HepG2 (cell line): ENCODE data around the gene TWNK. TPM values are rescaled to one million over a fixed set of nuclear protein-coding genes. Genes with fewer than 3 reads are reported as not detected.

Source experiments
- ATF7-NPFF ChIP-seq: sonication (generic); formaldehyde crosslinking; IDR thresholded peaks from 2 replicates; pipeline ENCODE4 v1.8.1; 2023; ENCODE audit warnings: mild to moderate bottlenecking, low read depth, missing genetic modification reagents, moderate library complexity
- BRD4 ChIP-seq: sonication (generic); formaldehyde crosslinking; IDR thresholded peaks from 2 replicates; pipeline ENCODE4 v1.4.0; 2020; ENCODE audit warnings: missing genetic modification reagents
- DPF2 ChIP-seq: sonication (generic); formaldehyde crosslinking; IDR thresholded peaks from 2 replicates; pipeline ENCODE4 v1.4.0; 2020; ENCODE audit warnings: mild to moderate bottlenecking, low read depth, missing genetic modification reagents, borderline replicate concordance
- FOXK2 ChIP-seq: fragments of 450-650 bp; IDR thresholded peaks from 2 replicates; pipeline ENCODE4 v1.6.1; 2016
- HNF4A ChIP-seq: sonication (generic); formaldehyde crosslinking; IDR thresholded peaks from 2 replicates; pipeline ENCODE4 v1.4.0; 2020; ENCODE audit warnings: missing genetic modification reagents
- HOXA3 ChIP-seq: sonication (generic); formaldehyde crosslinking; IDR thresholded peaks from 2 replicates; pipeline ENCODE4 v1.5.0; 2020; ENCODE audit warnings: missing genetic modification reagents
- IRX3 ChIP-seq: sonication (generic); formaldehyde crosslinking; IDR thresholded peaks from 2 replicates; pipeline ENCODE4 v1.8.1; 2023; ENCODE audit warnings: mild to moderate bottlenecking, low read depth, missing genetic modification reagents, borderline replicate concordance
- MEIS1 ChIP-seq: sonication (generic); formaldehyde crosslinking; IDR thresholded peaks from 2 replicates; pipeline ENCODE4 v1.9.0; 2021; ENCODE audit warnings: mild to moderate bottlenecking, missing genetic modification reagents, moderate library complexity, borderline replicate concordance
- MYNN ChIP-seq: sonication (generic); formaldehyde crosslinking; IDR thresholded peaks from 2 replicates; pipeline ENCODE4 v1.4.0; 2020; ENCODE audit warnings: mild to moderate bottlenecking, low read depth, missing genetic modification reagents
- NFKB2 ChIP-seq: sonication (generic); formaldehyde crosslinking; IDR thresholded peaks from 2 replicates; pipeline ENCODE4 v1.4.0; 2020; ENCODE audit warnings: missing genetic modification reagents, borderline replicate concordance
- PATZ1 ChIP-seq: sonication (generic); formaldehyde crosslinking; IDR thresholded peaks from 2 replicates; pipeline ENCODE4 v1.4.0; 2020; ENCODE audit warnings: missing genetic modification reagents
- POLR2G ChIP-seq: fragments of 200-400 bp; formaldehyde crosslinking; IDR thresholded peaks from 2 replicates; pipeline ENCODE4 v1.6.1; 2018; ENCODE audit warnings: mild to moderate bottlenecking, low read depth, low read length, moderate library complexity
- TFAP4 ChIP-seq: sonication (generic); IDR thresholded peaks from 2 replicates; pipeline ENCODE4 v1.6.1; 2016; ENCODE audit warnings: low read depth, borderline replicate concordance
- TSC22D2 ChIP-seq: sonication (generic); formaldehyde crosslinking; IDR thresholded peaks from 2 replicates; pipeline ENCODE4 v1.5.1; 2020; ENCODE audit warnings: missing genetic modification reagents, mild to moderate bottlenecking, borderline replicate concordance
- ZNF263 ChIP-seq: sonication (generic); formaldehyde crosslinking; IDR thresholded peaks from 2 replicates; pipeline ENCODE4 v1.4.0; 2020; ENCODE audit warnings: missing genetic modification reagents
- ZNF576 ChIP-seq: sonication (generic); formaldehyde crosslinking; IDR thresholded peaks from 2 replicates; pipeline ENCODE4 v1.4.0; 2020; ENCODE audit warnings: mild to moderate bottlenecking, missing genetic modification reagents
- ZNF768 ChIP-seq: sonication (generic); formaldehyde crosslinking; IDR thresholded peaks from 2 replicates; pipeline ENCODE4 v1.4.0; 2020; ENCODE audit warnings: missing genetic modification reagents
- ZNF879 ChIP-seq: sonication (generic); formaldehyde crosslinking; IDR thresholded peaks from 2 replicates; pipeline ENCODE4 v1.8.1; 2023; ENCODE audit warnings: missing genetic modification reagents
- polyA plus RNA-seq, 8 experiments: library from polyadenylated mRNA; depleted of rRNA in 3 of 8; stranded (reverse) in 7 of 8; unstranded in 1 of 8; fragments of >200 nt; fragmentation: Illumina TruSeq in 4 of 8; extraction: Trizol in 4 of 8; gene quantifications; 2 replicates each; pipeline versions ENCODE4 v1.2.1 to v1.2.3, GENCODE V29; 2011 to 2016; ENCODE audit warnings: low read depth in 4 of 8, missing spikeins in 1 of 8, mixed read lengths in 1 of 8; ENCODE audit not compliant: insufficient read depth in 1 of 8
- total RNA-seq, 5 experiments: library from RNA; depleted of rRNA; stranded (reverse); fragments of >200 nt; fragmentation: Illumina TruSeq; extraction: Trizol; gene quantifications; 2 replicates each; pipeline ENCODE4 v1.2.3, GENCODE V29; 2016; ENCODE audit warnings: low read depth in 1 of 5
- TF ChIP-seq, protein P1 (sequence below): IDR thresholded peaks from 2 replicates; pipeline ENCODE4 v1.6.1; 2016; ENCODE audit warnings: low read depth, borderline replicate concordance
- TF ChIP-seq, protein P2 (sequence below): sonication (generic); formaldehyde crosslinking; IDR thresholded peaks from 2 replicates; pipeline ENCODE4 v1.4.0; 2020; ENCODE audit warnings: mild to moderate bottlenecking, missing genetic modification reagents, borderline replicate concordance

Gene TWNK
- total and polyA plus RNA-seq, 2 of the 13 experiments (the other 11 are each of a cell fraction or from before 2014, with no cell fraction given), result 10.7 to 16.5 TPM

- TF ChIP-seq BRD4 (CRISPR knock-in tag), result no peak
- TF ChIP-seq, protein P1, sequence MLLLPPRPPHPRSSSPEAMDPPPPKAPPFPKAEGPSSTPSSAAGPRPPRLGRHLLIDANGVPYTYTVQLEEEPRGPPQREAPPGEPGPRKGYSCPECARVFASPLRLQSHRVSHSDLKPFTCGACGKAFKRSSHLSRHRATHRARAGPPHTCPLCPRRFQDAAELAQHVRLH, result no peak
- no peak for TF ChIP-seq HNF4A
- no peak for TF ChIP-seq NFKB2
- no peak for TF ChIP-seq ATF7-NPFF
- peak; percentile 59; the same call in 1 of the 2 replicates for TF ChIP-seq TFAP4
- TF ChIP-seq IRX3 (CRISPR knock-in tag), result no peak
- TF ChIP-seq ZNF263 (CRISPR knock-in tag), result no peak
- no peak for TF ChIP-seq FOXK2
- no peak for TF ChIP-seq MEIS1
- no peak for TF ChIP-seq POLR2G
- TF ChIP-seq ZNF768, result no peak
- 0 out of 2 replicates have a peak, but pooled peaks have one; percentile 4 for TF ChIP-seq DPF2 (CRISPR knock-in tag)
- TF ChIP-seq ZNF879 (CRISPR knock-in tag), result 0 out of 2 replicates have a peak, but pooled peaks have one; percentile 36
- no peak for TF ChIP-seq HOXA3 (CRISPR knock-in tag)
- 0 out of 2 replicates have a peak, but pooled peaks have one; percentile 5 for TF ChIP-seq PATZ1 (CRISPR knock-in tag)
- no peak for TF ChIP-seq TSC22D2 (CRISPR knock-in tag)
- TF ChIP-seq ZNF576 (CRISPR knock-in tag), result no peak
- TF ChIP-seq MYNN, result no peak
- TF ChIP-seq, protein P2, sequence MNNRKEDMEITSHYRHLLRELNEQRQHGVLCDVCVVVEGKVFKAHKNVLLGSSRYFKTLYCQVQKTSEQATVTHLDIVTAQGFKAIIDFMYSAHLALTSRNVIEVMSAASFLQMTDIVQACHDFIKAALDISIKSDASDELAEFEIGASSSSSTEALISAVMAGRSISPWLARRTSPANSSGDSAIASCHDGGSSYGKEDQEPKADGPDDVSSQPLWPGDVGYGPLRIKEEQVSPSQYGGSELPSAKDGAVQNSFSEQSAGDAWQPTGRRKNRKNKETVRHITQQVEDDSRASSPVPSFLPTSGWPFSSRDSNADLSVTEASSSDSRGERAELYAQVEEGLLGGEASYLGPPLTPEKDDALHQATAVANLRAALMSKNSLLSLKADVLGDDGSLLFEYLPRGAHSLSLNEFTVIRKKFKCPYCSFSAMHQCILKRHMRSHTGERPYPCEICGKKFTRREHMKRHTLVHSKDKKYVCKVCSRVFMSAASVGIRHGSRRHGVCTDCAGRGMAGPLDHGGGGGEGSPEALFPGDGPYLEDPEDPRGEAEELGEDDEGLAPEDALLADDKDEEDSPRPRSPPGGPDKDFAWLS (CRISPR knock-in tag), result no peak
- TF ChIP-seq, all 625 proteins: peak for 20
Measured at GRCh38 chr10:101018118-101018599, 30.8 kb downstream of the TWNK start (continued).
